K562 (cell line): ENCODE data around the gene HLF. TPM values are rescaled to one million over a fixed set of nuclear protein-coding genes. Genes with fewer than 3 reads are reported as not detected.

Experiments used
- ATAC-seq: fragments of 200-7000 bp; cut with Tn5 transposase; 3 replicates; pipeline ENCODE4 v1.9.1; 2020; ENCODE audit warnings: moderate library complexity
- BruUV-seq: library from RNA; stranded (reverse); fragments of 400-500 nt; replicated peaks from 2 replicates; lab custom pipeline; 2021; lab: Mats Ljungman, UMichigan
- CTCF ChIA-PET: fragments of 300-600 bp; formaldehyde crosslinking; extraction: SDS; loops from one replicate; lab custom pipeline; 2021; ENCODE audit warnings: low intra/inter-chr PET ratio; lab: Yijun Ruan, JAX
- POLR2A ChIA-PET: fragments of 300-600, 350-650 bp; sonication (Branson Sonifier 250); formaldehyde crosslinking; extraction: SDS; loops from one replicate; lab custom pipeline; 2021; ENCODE audit warnings: antibody characterized with exemption, inconsistent platforms; lab: Yijun Ruan, JAX
- DNase-seq, 4 experiments: peaks; one replicate each; pipeline versions ENCODE4 v3.0.0 to v3.0.0-alpha.2; 2011 to 2018; ENCODE audit warnings: low spot score in 3 of 4, mixed read lengths in 3 of 4; ENCODE audit errors: extremely low read depth in 1 of 4
- FAIRE-seq: peaks from 2 replicates; lab custom pipeline; 2011; peaks lifted over from hg19 to GRCh38; lab: Jason Lieb, UNC
- H2AFZ ChIP-seq: 2 replicates; pipeline ENCODE4 v1.6.0; 2011; ENCODE audit warnings: low read depth, low read length, control low read depth, inconsistent platforms
- H3K27ac ChIP-seq: fragments of 200-600 bp; 3 replicates; pipeline ENCODE4 v1.8.0; 2011; ENCODE audit warnings: low read depth, mild to moderate bottlenecking, control low read depth, inconsistent platforms, low read length, moderate library complexity, mixed read lengths; ENCODE audit errors: extremely low read depth
- H3K27me3 ChIP-seq, 2 experiments: fragments of 300-600 bp in 1 of 2; 2 replicates in 1 of 2; 3 replicates in 1 of 2; pipeline versions ENCODE4 v1.6.0 to v1.8.0; 2011; ENCODE audit warnings: inconsistent platforms in 2 of 2, low read length in 2 of 2, mild to moderate bottlenecking in 1 of 2, mixed read lengths in 1 of 2, moderate library complexity in 1 of 2; ENCODE audit not compliant: control insufficient read depth in 2 of 2, insufficient read depth in 2 of 2
- H3K36me3 ChIP-seq: fragments of 300-600 bp; 3 replicates; pipeline ENCODE4 v1.8.0; 2011; ENCODE audit warnings: mild to moderate bottlenecking, low read length, inconsistent platforms; ENCODE audit not compliant: control insufficient read depth, insufficient read depth
- H3K4me1 ChIP-seq, 2 experiments: fragments of 200-600 bp in 1 of 2; replicated peaks in 1 of 2; 2 replicates in 1 of 2; 3 replicates in 1 of 2; pipeline versions ENCODE4 v1.5.1 to v1.8.0; 2011; ENCODE audit warnings: inconsistent platforms in 2 of 2, low read length in 2 of 2, mild to moderate bottlenecking in 1 of 2, mixed read lengths in 1 of 2, moderate library complexity in 1 of 2; ENCODE audit not compliant: control insufficient read depth in 2 of 2, insufficient read depth in 2 of 2
- H3K4me2 ChIP-seq: 2 replicates; pipeline ENCODE4 v1.6.1; 2011; ENCODE audit warnings: low read length, control low read depth, inconsistent platforms, mixed read lengths; ENCODE audit not compliant: insufficient read depth
- H3K4me3 ChIP-seq: fragments of 200-600 bp; sonication (generic), shearing (Covaris generic); 2 replicates; pipeline ENCODE4 v1.5.1; 2016; ENCODE audit warnings: control low read depth, inconsistent platforms
- H3K79me2 ChIP-seq: fragments of 200-600 bp; 3 replicates; pipeline ENCODE4 v1.8.0; 2011; ENCODE audit warnings: low read length, inconsistent platforms; ENCODE audit not compliant: control insufficient read depth, insufficient read depth
- H3K9ac ChIP-seq, 2 experiments: 2 replicates each; pipeline versions ENCODE4 v1.6.0 to v1.6.1; 2011; ENCODE audit warnings: low read depth in 2 of 2, low read length in 2 of 2, control low read depth in 1 of 2, inconsistent platforms in 1 of 2, mild to moderate bottlenecking in 1 of 2, mixed read lengths in 1 of 2; ENCODE audit not compliant: insufficient read depth in 1 of 2
- H3K9me1 ChIP-seq: one replicate; pipeline ENCODE4 v1.6.0; 2011; ENCODE audit warnings: inconsistent platforms, mild to moderate bottlenecking, low read length, moderate library complexity; ENCODE audit not compliant: control insufficient read depth, insufficient read depth
- H3K9me3 ChIP-seq: replicated peaks from 2 replicates; pipeline ENCODE4 v1.5.1; 2011; ENCODE audit warnings: low read depth, low read length, inconsistent platforms; ENCODE audit not compliant: control insufficient read depth, insufficient read depth
- H4K20me1 ChIP-seq: replicated peaks from 2 replicates; pipeline ENCODE4 v1.6.1; 2011; ENCODE audit warnings: low read length, inconsistent platforms, mixed read lengths; ENCODE audit not compliant: control insufficient read depth, insufficient read depth
- C11orf30 ChIP-seq: fragments of 450-650 bp; IDR thresholded peaks from 2 replicates; pipeline ENCODE4 v1.6.1; 2016; ENCODE audit warnings: low read depth, mild to moderate bottlenecking
- CEBPG ChIP-seq, 3 experiments: fragments of 200-800 bp in 1 of 3; sonication (Bioruptor generic) in 1 of 3; sonication (generic) in 1 of 3; formaldehyde crosslinking in 1 of 3; IDR thresholded peaks in 2 of 3; conservative IDR thresholded peaks in 1 of 3; 2 replicates each; pipeline versions ENCODE4 v1.6.1 to v1.8.0; 2016 to 2022; ENCODE audit warnings: missing compliant biosample characterization in 2 of 3, missing genetic modification characterization in 2 of 3, mild to moderate bottlenecking in 1 of 3, missing genetic modification reagents in 1 of 3
- HINFP ChIP-seq: fragments of 450-650 bp; conservative IDR thresholded peaks from 2 replicates; pipeline ENCODE4 v1.6.1; 2016; ENCODE audit warnings: missing genetic modification characterization, low read depth, mild to moderate bottlenecking, control low read depth, missing compliant biosample characterization
- MAFG ChIP-seq: fragments of 450-650 bp; conservative IDR thresholded peaks from 2 replicates; pipeline ENCODE4 v1.6.1; 2016; ENCODE audit warnings: missing genetic modification characterization, missing compliant biosample characterization
- NFE2 ChIP-seq: IDR thresholded peaks from 2 replicates; pipeline ENCODE4 v1.6.1; 2014; ENCODE audit warnings: antibody characterized with exemption, low read depth
- ZNF696 ChIP-seq: fragments of 250-450 bp; sonication (Bioruptor Pico); conservative IDR thresholded peaks from 2 replicates; pipeline ENCODE4 v1.4.0; 2020; ENCODE audit warnings: mild to moderate bottlenecking, moderate library complexity
- WGBS: fragments of 100-300 bp; shearing (Covaris generic); methylation state at CpG from one replicate; pipeline ENCODE4 v1.1.6; 2016; ENCODE audit warnings: low coverage, mixed read lengths; ENCODE audit not compliant: insufficient coverage; ENCODE audit errors: missing lambda C conversion rate; 5-methylcytosine and 5-hydroxymethylcytosine counted together
- in situ Hi-C: fragments of 300-500 bp; cut with MboI; formaldehyde crosslinking; loops from 4 replicates; pipeline ENCODE4 v1.15.0; 2018; ENCODE audit warnings: inconsistent platforms, mixed read lengths
- intact Hi-C: fragments of 100-400 bp; cut with micrococcal nuclease; formaldehyde crosslinking; loops from 2 replicates; pipeline ENCODE4 v1.14.2; 2022
- polyA plus RNA-seq, 8 experiments: library from polyadenylated mRNA; depleted of rRNA in 4 of 8; stranded (reverse) in 5 of 8; unstranded in 3 of 8; fragments of >200 nt; fragmentation: Nextera tagmentation in 2 of 8; fragmentation: Illumina TruSeq in 1 of 8; extraction: Ambion mirVana in 2 of 8; extraction: Trizol in 1 of 8; gene quantifications; 2 replicates each; pipeline versions ENCODE4 v1.2.1 to v1.2.3, GENCODE V29; 2011 to 2014; ENCODE audit warnings: inconsistent platforms in 1 of 8, missing spikeins in 1 of 8
- total RNA-seq, 7 experiments: library from RNA; depleted of rRNA in 6 of 7; stranded (reverse); fragments of >200 nt in 6 of 7; fragmentation: Illumina TruSeq in 2 of 7; extraction: Trizol in 2 of 7; gene quantifications; 2 replicates each; pipeline versions ENCODE4 v1.2.1 to v1.2.3, GENCODE V29; 2011 to 2021; ENCODE audit warnings: low replicate concordance in 1 of 7
- TF ChIP-seq, protein P1 (sequence below): fragments of 450-650 bp; IDR thresholded peaks from 2 replicates; pipeline ENCODE4 v1.6.1; 2016; ENCODE audit warnings: borderline replicate concordance

The HLF gene
- total and polyA plus RNA-seq, 9 of the 15 experiments (the other 6 are each of a cell fraction or from before 2014, with no cell fraction given), result 0.03 to 0.24 (median 0.09) TPM

- CTCF ChIA-PET, result no interaction called here
- H4K20me1 ChIP-seq, result no peaks in the 10 kb centered on the region
- FAIRE-seq, result no peak
- no peaks in the 10 kb centered on the region for H3K27me3 ChIP-seq
- TF ChIP-seq MAFG, result peak; percentile 65
- no peak for TF ChIP-seq ZNF696
- peak; percentile 73 for TF ChIP-seq NFE2
- TF ChIP-seq CEBPG (CRISPR knock-in tag; IDR thresholded peaks at IDR 0.05), result no peak
- TF ChIP-seq CEBPG (tag; conservative IDR thresholded peaks at IDR 0.05 in 1 of 2, IDR thresholded peaks at IDR 0.05 in 1 of 2), result peak in 1 of 2 experiments; percentile 46; a peak in 1 of 4 replicates
- peak; percentile 53; the same call in 1 of the 2 replicates for TF ChIP-seq C11orf30
- TF ChIP-seq, protein P1, sequence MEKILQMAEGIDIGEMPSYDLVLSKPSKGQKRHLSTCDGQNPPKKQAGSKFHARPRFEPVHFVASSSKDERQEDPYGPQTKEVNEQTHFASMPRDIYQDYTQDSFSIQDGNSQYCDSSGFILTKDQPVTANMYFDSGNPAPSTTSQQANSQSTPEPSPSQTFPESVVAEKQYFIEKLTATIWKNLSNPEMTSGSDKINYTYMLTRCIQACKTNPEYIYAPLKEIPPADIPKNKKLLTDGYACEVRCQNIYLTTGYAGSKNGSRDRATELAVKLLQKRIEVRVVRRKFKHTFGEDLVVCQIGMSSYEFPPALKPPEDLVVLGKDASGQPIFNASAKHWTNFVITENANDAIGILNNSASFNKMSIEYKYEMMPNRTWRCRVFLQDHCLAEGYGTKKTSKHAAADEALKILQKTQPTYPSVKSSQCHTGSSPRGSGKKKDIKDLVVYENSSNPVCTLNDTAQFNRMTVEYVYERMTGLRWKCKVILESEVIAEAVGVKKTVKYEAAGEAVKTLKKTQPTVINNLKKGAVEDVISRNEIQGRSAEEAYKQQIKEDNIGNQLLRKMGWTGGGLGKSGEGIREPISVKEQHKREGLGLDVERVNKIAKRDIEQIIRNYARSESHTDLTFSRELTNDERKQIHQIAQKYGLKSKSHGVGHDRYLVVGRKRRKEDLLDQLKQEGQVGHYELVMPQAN, result no peak
- no peak for TF ChIP-seq HINFP (tag)
- TF ChIP-seq, all 486 proteins: peak for 4
- Histone ChIP-seq H3K9me3 (no peaks in the 10 kb centered on the region), H3K79me2 (no peaks in the 10 kb centered on the region), H3K27ac (no peak overlapping the region), H3K9me1 (no peaks in the 10 kb centered on the region), H2AFZ (peak overlapping the region; percentile 42), H3K9ac (no peak overlapping the region), H3K4me3 (no peak overlapping the region), H3K4me2 (no peak overlapping the region), H3K36me3 (no peaks in the 10 kb centered on the region), H3K4me1 (no peaks in the 10 kb centered on the region; a peak in 2 of 5 replicates)
- ATAC-seq (no peak), DNase-seq (no peak)
- 0% methylated on average over 1 of the region's 1 CpG for WGBS
- intact Hi-C loops (loop anchor here (10.0 kb wide), 1 partner anchor 299 kb away; no protein-coding TSS in a partner anchor), in situ Hi-C loops (no loop called here)
- no TSS peak for BruUV-seq
- POLR2A ChIA-PET, result interaction anchor here (0.6 to 1.3 kb wide), 3 partner anchors 9 to 129 kb away, joined by 3 to 6 read pairs (median 3); no protein-coding TSS in a partner anchor
Measured at GRCh38 chr17:55354010-55354409, 89.2 kb downstream of the HLF start.
